Naive thymus-derived CD8-positive, alpha-beta T cell (primary cell): ENCODE results near the gene CREB5. TPM values are rescaled to one million over a fixed set of nuclear protein-coding genes. Genes with fewer than 3 reads are reported as not detected.
A peak's percentile ranks its signal among the peaks of the same experiment; 100 is the strongest.

ENCODE experiments used
- ATAC-seq, 2 donors: fragments of 150-1000 bp; cut with Tn5 transposase in 1 of 2; sonication (Bioruptor Pico), chemical (Tn5 transposase) in 1 of 2; 1 replicate in 1 of 2; 2 replicates in 1 of 2; pipeline ENCODE4 v1.10.0; 2021; ENCODE audit warnings: mild to moderate bottlenecking in 2 of 2, moderate library complexity in 2 of 2
- POLR2A ChIA-PET: fragments of 350-600 bp; sonication (Branson Sonifier 250); formaldehyde crosslinking; loops from one replicate; lab custom pipeline; 2021; ENCODE audit warnings: antibody characterized with exemption; lab: Charles Lee
- DNase-seq, 10 donors: peaks; one replicate each; pipeline versions ENCODE4 v3.0.0 to v3.0.0-alpha.2; 2020 to 2022
- H3K27ac Mint-ChIP-seq, 10 donors: one replicate each; pipeline ENCODE4 v1.8.0; 2020 to 2022; ENCODE audit warnings: mild to moderate bottlenecking in 10 of 10, mixed read lengths in 10 of 10, moderate library complexity in 4 of 10, inconsistent platforms in 1 of 10
- H3K27me3 Mint-ChIP-seq, 5 donors: one replicate each; pipeline ENCODE4 v1.8.0; 2021 to 2022; ENCODE audit warnings: mixed read lengths in 5 of 5
- H3K36me3 Mint-ChIP-seq, 3 donors: one replicate each; pipeline ENCODE4 v1.8.0; 2020 to 2022; ENCODE audit warnings: mixed read lengths in 3 of 3, mild to moderate bottlenecking in 2 of 3, inconsistent platforms in 1 of 3
- H3K4me1 Mint-ChIP-seq, 4 donors: one replicate each; pipeline ENCODE4 v1.8.0; 2021 to 2022; ENCODE audit warnings: mixed read lengths in 4 of 4
- H3K4me3 Mint-ChIP-seq, 10 donors: one replicate each; pipeline ENCODE4 v1.8.0; 2020 to 2022; ENCODE audit warnings: mild to moderate bottlenecking in 10 of 10, mixed read lengths in 10 of 10, moderate library complexity in 6 of 10, inconsistent platforms in 1 of 10
- H3K9me3 Mint-ChIP-seq, 9 donors: one replicate each; pipeline ENCODE4 v1.8.0; 2020 to 2022; ENCODE audit warnings: mixed read lengths in 9 of 9, mild to moderate bottlenecking in 3 of 9, inconsistent platforms in 1 of 9, moderate library complexity in 1 of 9
- polyA plus RNA-seq, 3 donors: library from polyadenylated mRNA; unstranded; fragments of 300-500 nt; fragmentation: Illumina TruSeq; gene quantifications; one replicate each; pipeline ENCODE4 v1.2.3, GENCODE V29; 2021
- total RNA-seq, 8 experiments: library from RNA in 2 of 8; stranded (reverse) in 2 of 8; gene quantifications; one replicate each; pipeline ENCODE4 v1.2.3 and lab custom pipeline; 2021 to 2026

Gene CREB5
- total and polyA plus RNA-seq, 5 experiments from 2014 or later: 0.19 to 0.23 TPM; not detected in 3

GRCh38 chr7:28626221-28626620 lies 213.9 kb downstream of the CREB5 start:
- no peak for ATAC-seq
- DNase-seq: no peak
- POLR2A ChIA-PET: no interaction called here
- Mint-ChIP-seq H3K9me3 (no peaks in the 10 kb centered on the region), H3K4me3 (no peak overlapping the region), H3K27ac (no peak overlapping the region), H3K27me3 (peaks cover 0 to 8% (median 2%) of the 10 kb centered on the region in 5 donors), H3K4me1 (peaks cover 0 to 2% (median 0%) of the 10 kb centered on the region in 4 donors), H3K36me3 (no peaks in the 10 kb centered on the region)

GRCh38 chr7:28626624-28627262 lies 214.4 kb downstream of the CREB5 start:
- POLR2A ChIA-PET: no interaction called here
- peaks cover 0 to 11% (median 4%) of the 10 kb centered on the region in 5 donors for H3K27me3 Mint-ChIP-seq
- H3K4me1 Mint-ChIP-seq: peaks cover 0 to 2% (median 0%) of the 10 kb centered on the region in 4 donors
- H3K27ac Mint-ChIP-seq: no peak overlapping the region
- H3K4me3 Mint-ChIP-seq: no peak overlapping the region
- DNase-seq (peak in 4 of 10 donors; percentile 13 to 31 (median 18)), ATAC-seq (no peak)
- H3K36me3 Mint-ChIP-seq: no peaks in the 10 kb centered on the region
- no peaks in the 10 kb centered on the region for H3K9me3 Mint-ChIP-seq

- no peak overlapping the region for H3K27ac Mint-ChIP-seq
- POLR2A ChIA-PET: no interaction called here
- no peak for DNase-seq
Measured at GRCh38 chr7:28627263-28627653, 214.9 kb downstream of the CREB5 start.

GRCh38 chr7:28627896-28628295 lies 215.6 kb downstream of the CREB5 start:
- Mint-ChIP-seq H3K4me1 (peaks cover 0 to 2% (median 0%) of the 10 kb centered on the region in 4 donors), H3K27me3 (peaks cover 0 to 12% (median 4%) of the 10 kb centered on the region in 5 donors), H3K36me3 (no peaks in the 10 kb centered on the region), H3K9me3 (no peaks in the 10 kb centered on the region), H3K27ac (no peak overlapping the region), H3K4me3 (no peak overlapping the region)
- no peak for ATAC-seq
- DNase-seq: no peak
- POLR2A ChIA-PET: no interaction called here

More at GRCh38 chr7:28627263-28627653, 214.9 kb downstream of the CREB5 start:
- peaks cover 0 to 12% (median 4%) of the 10 kb centered on the region in 5 donors for H3K27me3 Mint-ChIP-seq
- no peaks in the 10 kb centered on the region for H3K36me3 Mint-ChIP-seq
- H3K4me1 Mint-ChIP-seq: peaks cover 0 to 2% (median 0%) of the 10 kb centered on the region in 4 donors
- no peak for ATAC-seq
- no peak overlapping the region for H3K4me3 Mint-ChIP-seq
- H3K9me3 Mint-ChIP-seq: no peaks in the 10 kb centered on the region

- DNase-seq (no peak), ATAC-seq (no peak)
- peaks cover 0 to 2% (median 0%) of the 10 kb centered on the region in 4 donors for H3K4me1 Mint-ChIP-seq
- POLR2A ChIA-PET: interaction anchor here (0.7 kb wide), 1 partner anchor 299 kb away, joined by 3 read pairs; no protein-coding TSS in a partner anchor
- peaks cover 0 to 12% (median 4%) of the 10 kb centered on the region in 5 donors for H3K27me3 Mint-ChIP-seq
- no peaks in the 10 kb centered on the region for H3K36me3 Mint-ChIP-seq
- H3K9me3 Mint-ChIP-seq: no peaks in the 10 kb centered on the region
- no peak overlapping the region for H3K27ac Mint-ChIP-seq
- H3K4me3 Mint-ChIP-seq: no peak overlapping the region
Measured at GRCh38 chr7:28629216-28629842, 217.0 kb downstream of the CREB5 start.

- DNase-seq: no peak
- Mint-ChIP-seq H3K9me3 (no peaks in the 10 kb centered on the region), H3K27ac (no peak overlapping the region), H3K27me3 (peaks cover 0 to 12% (median 4%) of the 10 kb centered on the region in 5 donors), H3K4me1 (peaks cover 0 to 2% (median 0%) of the 10 kb centered on the region in 4 donors), H3K36me3 (no peaks in the 10 kb centered on the region), H3K4me3 (no peak overlapping the region)
- POLR2A ChIA-PET: no interaction called here
- no peak for ATAC-seq
Measured at GRCh38 chr7:28630350-28630749, 218.0 kb downstream of the CREB5 start.

GRCh38 chr7:28631995-28632394 lies 219.7 kb downstream of the CREB5 start:
- Mint-ChIP-seq H3K9me3 (no peaks in the 10 kb centered on the region), H3K36me3 (no peaks in the 10 kb centered on the region), H3K4me1 (no peaks in the 10 kb centered on the region), H3K27ac (no peak overlapping the region), H3K27me3 (peaks cover 0 to 12% (median 2%) of the 10 kb centered on the region in 5 donors), H3K4me3 (no peak overlapping the region)
- POLR2A ChIA-PET: no interaction called here
- DNase-seq: no peak
- no peak for ATAC-seq

GRCh38 chr7:28638914-28639313 lies 226.6 kb downstream of the CREB5 start:
- H3K4me1 Mint-ChIP-seq: no peaks in the 10 kb centered on the region
- H3K4me3 Mint-ChIP-seq: no peak overlapping the region
- no peaks in the 10 kb centered on the region for H3K36me3 Mint-ChIP-seq
- H3K27ac Mint-ChIP-seq: no peak overlapping the region
- DNase-seq: no peak
- H3K27me3 Mint-ChIP-seq: peaks cover 0 to 3% (median 0%) of the 10 kb centered on the region in 5 donors
- no peak for ATAC-seq
- POLR2A ChIA-PET: no interaction called here
- peaks cover 0 to 1% (median 0%) of the 10 kb centered on the region in 9 donors for H3K9me3 Mint-ChIP-seq

GRCh38 chr7:28640001-28640400 lies 227.7 kb downstream of the CREB5 start:
- H3K36me3 Mint-ChIP-seq: no peaks in the 10 kb centered on the region
- DNase-seq (no peak), ATAC-seq (no peak)
- H3K9me3 Mint-ChIP-seq: peaks cover 0 to 1% (median 0%) of the 10 kb centered on the region in 9 donors
- no peak overlapping the region for H3K27ac Mint-ChIP-seq
- POLR2A ChIA-PET: no interaction called here
- H3K4me3 Mint-ChIP-seq: no peak overlapping the region
- H3K27me3 Mint-ChIP-seq: peaks cover 0 to 3% (median 0%) of the 10 kb centered on the region in 5 donors
- H3K4me1 Mint-ChIP-seq: no peaks in the 10 kb centered on the region

- Mint-ChIP-seq H3K4me1 (no peaks in the 10 kb centered on the region), H3K9me3 (peaks cover 0 to 1% (median 0%) of the 10 kb centered on the region in 9 donors), H3K36me3 (no peaks in the 10 kb centered on the region), H3K27ac (no peak overlapping the region), H3K4me3 (no peak overlapping the region), H3K27me3 (peaks cover 0 to 3% (median 0%) of the 10 kb centered on the region in 5 donors)
- DNase-seq: no peak
- POLR2A ChIA-PET: interaction anchor here (0.5 kb wide), 1 partner anchor 228 kb away, joined by 3 read pairs; no protein-coding TSS in a partner anchor
- no peak for ATAC-seq
Measured at GRCh38 chr7:28641752-28642545, 229.6 kb downstream of the CREB5 start.

GRCh38 chr7:28643188-28643569 lies 230.9 kb downstream of the CREB5 start:
- DNase-seq (no peak), ATAC-seq (no peak)
- Mint-ChIP-seq H3K27me3 (peaks cover 0 to 3% (median 0%) of the 10 kb centered on the region in 5 donors), H3K9me3 (no peaks in the 10 kb centered on the region), H3K4me1 (no peaks in the 10 kb centered on the region), H3K4me3 (no peak overlapping the region), H3K27ac (no peak overlapping the region), H3K36me3 (no peaks in the 10 kb centered on the region)
- POLR2A ChIA-PET: no interaction called here

- Mint-ChIP-seq H3K4me3 (no peak overlapping the region), H3K9me3 (no peaks in the 10 kb centered on the region), H3K27ac (no peak overlapping the region), H3K27me3 (peaks cover 0 to 3% (median 0%) of the 10 kb centered on the region in 5 donors), H3K36me3 (no peaks in the 10 kb centered on the region), H3K4me1 (no peaks in the 10 kb centered on the region)
- DNase-seq (no peak), ATAC-seq (no peak)
- POLR2A ChIA-PET: no interaction called here
Measured at GRCh38 chr7:28643584-28644340, 231.4 kb downstream of the CREB5 start.
